HEK293 (cell line): ENCODE data around the gene PTPN9.

Experiments
- CTCF ChIA-PET: fragments of 350-600 bp; formaldehyde crosslinking; extraction: SDS; loops from one replicate; lab custom pipeline; 2021; ENCODE audit warnings: antibody characterized with exemption; lab: Yijun Ruan, JAX
- POLR2A ChIA-PET: fragments of 300-600 bp; formaldehyde crosslinking; extraction: SDS; loops from one replicate; lab custom pipeline; 2020; ENCODE audit warnings: antibody characterized with exemption, inconsistent platforms; lab: Yijun Ruan, JAX
- H3K27ac ChIP-seq: fragments of 200-500 bp; sonication (Bioruptor generic); 2 replicates; pipeline ENCODE4 v1.5.1; 2014; ENCODE audit warnings: low read depth, low read length, control low read depth, inconsistent platforms; ENCODE audit errors: extremely low read depth
- H3K36me3 ChIP-seq, 2 experiments: fragments of 200-500 bp in 1 of 2; sonication (Bioruptor generic) in 1 of 2; 1 replicate in 1 of 2; 2 replicates in 1 of 2; pipeline ENCODE4 v1.5.1; 2014 to 2017; ENCODE audit warnings: inconsistent platforms in 2 of 2, low read length in 2 of 2; ENCODE audit not compliant: control insufficient read depth in 2 of 2, insufficient read depth in 1 of 2
- H3K4me1 ChIP-seq: fragments of 200-500 bp; sonication (Bioruptor generic); 2 replicates; pipeline ENCODE4 v1.5.1; 2014; ENCODE audit warnings: mild to moderate bottlenecking, low read length, inconsistent platforms; ENCODE audit not compliant: control insufficient read depth, insufficient read depth
- H3K4me3 ChIP-seq: 2 replicates; pipeline ENCODE4 v1.5.1; 2011; ENCODE audit warnings: low read depth, mild to moderate bottlenecking, control low read depth, low read length, moderate library complexity
- H3K9me3 ChIP-seq: fragments of 200-500 bp; sonication (Bioruptor generic); 2 replicates; pipeline ENCODE4 v1.5.1; 2014; ENCODE audit warnings: low read depth, low read length, inconsistent platforms; ENCODE audit not compliant: control insufficient read depth, insufficient read depth
- GLIS1 ChIP-seq: fragments of 450-650 bp; formaldehyde crosslinking; IDR thresholded peaks from 2 replicates; pipeline ENCODE4 v1.5.1; 2016; ENCODE audit warnings: missing biosample characterization, missing genetic modification characterization
- GLIS2 ChIP-seq: fragments of 450-650 bp; formaldehyde crosslinking; IDR thresholded peaks from 2 replicates; pipeline ENCODE4 v1.5.1; 2016; ENCODE audit warnings: missing biosample characterization, missing genetic modification characterization
- KLF1 ChIP-seq: fragments of 450-650 bp; formaldehyde crosslinking; IDR thresholded peaks from 2 replicates; pipeline ENCODE4 v1.5.1; 2016; ENCODE audit warnings: missing biosample characterization, missing genetic modification characterization
- KLF7 ChIP-seq: fragments of 450-650 bp; formaldehyde crosslinking; IDR thresholded peaks from 2 replicates; pipeline ENCODE4 v1.5.1; 2016; ENCODE audit warnings: missing biosample characterization, missing genetic modification characterization, borderline replicate concordance
- SCRT1 ChIP-seq: fragments of 450-650 bp; formaldehyde crosslinking; IDR thresholded peaks from 2 replicates; pipeline ENCODE4 v1.5.1; 2016; ENCODE audit warnings: missing biosample characterization, missing genetic modification characterization, borderline replicate concordance
- SCRT2 ChIP-seq: fragments of 450-650 bp; formaldehyde crosslinking; IDR thresholded peaks from 2 replicates; pipeline ENCODE4 v1.5.1; 2016; ENCODE audit warnings: missing biosample characterization, missing genetic modification characterization
- TRIM28 ChIP-seq: IDR thresholded peaks from 2 replicates; pipeline ENCODE4 v1.6.1; 2011; ENCODE audit warnings: low read length, control low read depth, borderline replicate concordance
- WT1 ChIP-seq: fragments of 450-650 bp; formaldehyde crosslinking; IDR thresholded peaks from 2 replicates; pipeline ENCODE4 v1.5.1; 2016; ENCODE audit warnings: missing biosample characterization, missing genetic modification characterization
- YY2 ChIP-seq: fragments of 450-650 bp; formaldehyde crosslinking; IDR thresholded peaks from 2 replicates; pipeline ENCODE4 v1.5.1; 2016; ENCODE audit warnings: missing biosample characterization, missing genetic modification characterization
- ZBTB17 ChIP-seq: fragments of 450-650 bp; formaldehyde crosslinking; IDR thresholded peaks from 2 replicates; pipeline ENCODE4 v1.5.1; 2016; ENCODE audit warnings: missing biosample characterization, missing genetic modification characterization
- ZBTB7A ChIP-seq: fragments of 450-650 bp; formaldehyde crosslinking; IDR thresholded peaks from 2 replicates; pipeline ENCODE4 v1.5.1; 2016; ENCODE audit warnings: low read depth, missing biosample characterization, missing genetic modification characterization
- ZEB2 ChIP-seq: fragments of 450-650 bp; formaldehyde crosslinking; IDR thresholded peaks from 2 replicates; pipeline ENCODE4 v1.5.1; 2016; ENCODE audit warnings: missing biosample characterization, missing genetic modification characterization
- ZIC2 ChIP-seq: fragments of 450-650 bp; formaldehyde crosslinking; IDR thresholded peaks from 2 replicates; pipeline ENCODE4 v1.5.1; 2016; ENCODE audit warnings: missing biosample characterization, missing genetic modification characterization
- ZNF121 ChIP-seq: fragments of 450-650 bp; formaldehyde crosslinking; IDR thresholded peaks from 2 replicates; pipeline ENCODE4 v1.5.1; 2016; ENCODE audit warnings: missing biosample characterization, missing genetic modification characterization
- ZNF2 ChIP-seq: fragments of 450-650 bp; formaldehyde crosslinking; IDR thresholded peaks from 2 replicates; pipeline ENCODE4 v1.5.1; 2016; ENCODE audit warnings: missing biosample characterization, missing genetic modification characterization
- ZNF221 ChIP-seq: fragments of 450-650 bp; formaldehyde crosslinking; IDR thresholded peaks from 2 replicates; pipeline ENCODE4 v1.5.1; 2017; ENCODE audit warnings: missing biosample characterization, missing genetic modification characterization, borderline replicate concordance
- ZNF24 ChIP-seq: fragments of 450-650 bp; formaldehyde crosslinking; IDR thresholded peaks from 2 replicates; pipeline ENCODE4 v1.5.1; 2016; ENCODE audit warnings: missing biosample characterization, missing genetic modification characterization
- ZNF37A ChIP-seq: fragments of 450-650 bp; IDR thresholded peaks from 2 replicates; pipeline ENCODE4 v1.5.1; 2018; ENCODE audit warnings: missing biosample characterization, missing genetic modification characterization
- ZNF404 ChIP-seq: fragments of 450-650 bp; formaldehyde crosslinking; IDR thresholded peaks from 2 replicates; pipeline ENCODE4 v1.5.1; 2017; ENCODE audit warnings: missing biosample characterization, missing genetic modification characterization
- ZNF501 ChIP-seq: fragments of 450-650 bp; formaldehyde crosslinking; IDR thresholded peaks from 2 replicates; pipeline ENCODE4 v1.5.1; 2016; ENCODE audit warnings: missing biosample characterization, missing genetic modification characterization
- ZNF600 ChIP-seq: fragments of 450-650 bp; formaldehyde crosslinking; IDR thresholded peaks from 2 replicates; pipeline ENCODE4 v1.5.1; 2016; ENCODE audit warnings: missing biosample characterization, missing genetic modification characterization
- ZNF747 ChIP-seq: fragments of 450-650 bp; formaldehyde crosslinking; IDR thresholded peaks from 2 replicates; pipeline ENCODE4 v1.5.1; 2016; ENCODE audit warnings: missing biosample characterization, missing genetic modification characterization
- TF ChIP-seq, protein P1 (sequence below): fragments of 450-650 bp; formaldehyde crosslinking; IDR thresholded peaks from 2 replicates; pipeline ENCODE4 v1.5.1; 2016; ENCODE audit warnings: missing biosample characterization, missing genetic modification characterization
- TF ChIP-seq, protein P2 (sequence below): fragments of 450-650 bp; IDR thresholded peaks from 2 replicates; pipeline ENCODE4 v1.5.1; 2018; ENCODE audit warnings: missing biosample characterization, missing genetic modification characterization

The PTPN9 gene

DNA sequence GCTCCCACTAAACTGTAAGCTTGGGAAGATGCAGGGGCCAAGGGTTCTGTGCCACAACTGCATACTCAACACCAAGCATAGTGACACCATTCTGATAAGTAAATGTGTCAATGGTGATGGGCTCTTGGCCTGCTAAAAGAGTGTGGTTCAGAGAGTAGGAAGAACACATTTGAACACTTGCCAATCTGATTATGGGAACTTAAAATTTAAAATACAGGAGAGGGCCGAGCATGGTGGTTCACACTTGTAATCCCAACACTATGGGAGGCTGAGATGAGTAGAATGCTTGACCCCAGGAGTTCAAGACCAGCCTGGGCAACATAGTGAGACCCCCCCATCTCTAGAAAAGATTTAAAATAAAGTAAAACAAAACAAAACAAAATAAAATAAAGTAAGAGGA, 34.1 kb downstream of the PTPN9 start:
- ChIA-PET POLR2A (interaction anchor here (0.6 to 1.1 kb wide), 2 partner anchors 93 to 487 kb away, joined by 4 read pairs; partner anchors contain the start of gene SIN3A), CTCF (interaction anchor here (0.6 to 1.4 kb wide), 3 partner anchors 12 to 102 kb away, joined by 3 to 12 read pairs (median 5); no protein-coding TSS in a partner anchor)
- no peak overlapping the region for H3K4me3 ChIP-seq
- no peaks in the 10 kb centered on the region for H3K9me3 ChIP-seq
- H3K4me1 ChIP-seq: peaks cover 21% of the 10 kb centered on the region; the same call in 1 of the 2 replicates
- TF ChIP-seq ZNF121 (tag by site-specific recombination): peak; percentile 55; the same call in 1 of the 2 replicates
- TF ChIP-seq ZNF221: no peak
- peak overlapping the region; percentile 29; the same call in 1 of the 2 replicates for H3K27ac ChIP-seq
- H3K36me3 ChIP-seq: no peaks in the 10 kb centered on the region; a peak in 1 of 3 replicates

DNA sequence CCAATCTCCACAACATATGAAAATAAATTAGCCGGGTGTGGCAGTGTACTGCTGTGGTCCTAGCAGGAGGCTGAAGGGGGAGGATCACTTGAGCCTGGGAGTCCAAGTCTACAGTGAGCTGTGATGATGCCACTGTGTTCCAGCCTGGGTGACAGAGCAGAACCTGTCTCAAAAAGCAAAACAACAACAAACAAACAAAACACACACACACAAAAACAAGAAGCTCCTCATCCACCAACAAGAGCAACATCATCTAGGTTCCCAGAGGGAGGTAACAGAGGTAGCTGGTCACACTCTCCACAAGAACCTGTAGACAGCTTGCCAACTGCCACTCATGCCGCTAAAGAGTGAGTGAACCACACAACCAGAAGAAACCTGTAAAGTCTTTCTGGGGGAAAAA, 34.8 kb downstream of the PTPN9 start:
- no peak overlapping the region for H3K27ac ChIP-seq
- H3K4me1 ChIP-seq: peaks cover 21% of the 10 kb centered on the region; the same call in 1 of the 2 replicates
- CTCF ChIA-PET: interaction anchor here (0.6 to 1.4 kb wide), 4 partner anchors 12 to 103 kb away, joined by 3 to 12 read pairs (median 4); partner anchors contain the start of gene SIN3A
- TF ChIP-seq KLF1: peak; percentile 59
- peak; percentile 95 for TF ChIP-seq SCRT1 (tag by site-specific recombination)
- TF ChIP-seq ZNF121 (tag by site-specific recombination): no peak
- TF ChIP-seq ZNF37A: no peak
- TF ChIP-seq, protein P1, sequence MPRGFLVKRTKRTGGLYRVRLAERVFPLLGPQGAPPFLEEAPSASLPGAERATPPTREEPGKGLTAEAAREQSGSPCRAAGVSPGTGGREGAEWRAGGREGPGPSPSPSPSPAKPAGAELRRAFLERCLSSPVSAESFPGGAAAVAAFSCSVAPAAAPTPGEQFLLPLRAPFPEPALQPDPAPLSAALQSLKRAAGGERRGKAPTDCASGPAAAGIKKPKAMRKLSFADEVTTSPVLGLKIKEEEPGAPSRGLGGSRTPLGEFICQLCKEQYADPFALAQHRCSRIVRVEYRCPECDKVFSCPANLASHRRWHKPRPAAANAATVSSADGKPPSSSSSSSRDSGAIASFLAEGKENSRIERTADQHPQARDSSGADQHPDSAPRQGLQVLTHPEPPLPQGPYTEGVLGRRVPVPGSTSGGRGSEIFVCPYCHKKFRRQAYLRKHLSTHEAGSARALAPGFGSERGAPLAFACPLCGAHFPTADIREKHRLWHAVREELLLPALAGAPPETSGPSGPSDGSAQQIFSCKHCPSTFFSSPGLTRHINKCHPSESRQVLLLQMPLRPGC (tag by site-specific recombination): 0 out of 2 replicates have a peak, but pooled peaks have one; percentile 15
- TF ChIP-seq GLIS2 (tag by site-specific recombination): peak; percentile 20; the same call in 1 of the 2 replicates
- TF ChIP-seq YY2 (tag by site-specific recombination): no peak
- 0 out of 2 replicates have a peak, but pooled peaks have one; percentile 12 for TF ChIP-seq ZBTB17 (tag by site-specific recombination)
- TF ChIP-seq TRIM28: 0 out of 2 replicates have a peak, but pooled peaks have one; percentile 28
- no peak for TF ChIP-seq ZEB2 (tag by site-specific recombination)
- TF ChIP-seq GLIS1: peak; percentile 71
- TF ChIP-seq ZIC2 (tag by site-specific recombination): peak; percentile 52; the same call in 1 of the 2 replicates
- TF ChIP-seq KLF7 (tag by site-specific recombination): no peak
- TF ChIP-seq, protein P2, sequence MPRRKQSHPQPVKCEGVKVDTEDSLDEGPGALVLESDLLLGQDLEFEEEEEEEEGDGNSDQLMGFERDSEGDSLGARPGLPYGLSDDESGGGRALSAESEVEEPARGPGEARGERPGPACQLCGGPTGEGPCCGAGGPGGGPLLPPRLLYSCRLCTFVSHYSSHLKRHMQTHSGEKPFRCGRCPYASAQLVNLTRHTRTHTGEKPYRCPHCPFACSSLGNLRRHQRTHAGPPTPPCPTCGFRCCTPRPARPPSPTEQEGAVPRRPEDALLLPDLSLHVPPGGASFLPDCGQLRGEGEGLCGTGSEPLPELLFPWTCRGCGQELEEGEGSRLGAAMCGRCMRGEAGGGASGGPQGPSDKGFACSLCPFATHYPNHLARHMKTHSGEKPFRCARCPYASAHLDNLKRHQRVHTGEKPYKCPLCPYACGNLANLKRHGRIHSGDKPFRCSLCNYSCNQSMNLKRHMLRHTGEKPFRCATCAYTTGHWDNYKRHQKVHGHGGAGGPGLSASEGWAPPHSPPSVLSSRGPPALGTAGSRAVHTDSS (tag by site-specific recombination): no peak
- 0 out of 2 replicates have a peak, but pooled peaks have one; percentile 23 for TF ChIP-seq ZNF2 (tag by site-specific recombination)
- 0 out of 2 replicates have a peak, but pooled peaks have one; percentile 34 for TF ChIP-seq ZNF501 (tag by site-specific recombination)
- TF ChIP-seq ZNF24 (tag by site-specific recombination): 0 out of 2 replicates have a peak, but pooled peaks have one; percentile 23
- TF ChIP-seq ZNF404 (tag by site-specific recombination): no peak
- no peak for TF ChIP-seq ZNF747 (tag by site-specific recombination)
- peak; percentile 94 for TF ChIP-seq SCRT2 (tag by site-specific recombination)
- 0 out of 2 replicates have a peak, but pooled peaks have one; percentile 5 for TF ChIP-seq ZBTB7A (tag by site-specific recombination)
- TF ChIP-seq WT1 (tag by site-specific recombination): peak; percentile 36; the same call in 1 of the 2 replicates
- peak; percentile 74 for TF ChIP-seq ZNF600 (tag by site-specific recombination)
- H3K36me3 ChIP-seq: no peaks in the 10 kb centered on the region; a peak in 1 of 3 replicates
- H3K9me3 ChIP-seq: no peaks in the 10 kb centered on the region
- no peak overlapping the region for H3K4me3 ChIP-seq
- POLR2A ChIA-PET: interaction anchor here (0.6 to 1.1 kb wide), 2 partner anchors 93 to 486 kb away, joined by 4 read pairs; partner anchors contain the start of gene SIN3A
